HepG2 (cell line): Measurements from ENCODE around the gene NUDCD3. TPM values are rescaled to one million over a fixed set of nuclear protein-coding genes. Genes with fewer than 3 reads are reported as not detected.

ENCODE experiments used
- ATAC-seq: fragments of 200-7000 bp; cut with Tn5 transposase; 3 replicates; pipeline ENCODE4 v1.9.1; 2020; ENCODE audit warnings: mild to moderate bottlenecking, moderate library complexity
- BruUV-seq: library from RNA; stranded (reverse); fragments of 400-500 nt; replicated peaks from 2 replicates; lab custom pipeline; 2021; lab: Mats Ljungman, UMichigan
- CTCF ChIA-PET: fragments of 300-600 bp; formaldehyde crosslinking; extraction: SDS; loops from one replicate; lab custom pipeline; 2021; ENCODE audit warnings: low total read pairs, inconsistent platforms, low intra/inter-chr PET ratio; lab: Yijun Ruan, JAX
- POLR2A ChIA-PET: fragments of 350-600 bp; sonication (Branson Sonifier 250); formaldehyde crosslinking; loops from one replicate; lab custom pipeline; 2020; ENCODE audit warnings: antibody characterized with exemption, inconsistent platforms; lab: Yijun Ruan, JAX
- DNase-seq: peaks from one replicate; pipeline ENCODE4 v3.0.0-alpha.2; 2015; ENCODE audit warnings: low spot score
- FAIRE-seq: peaks from 3 replicates; lab custom pipeline; 2011; peaks lifted over from hg19 to GRCh38; lab: Jason Lieb, UNC
- H2AFZ ChIP-seq: one replicate; pipeline ENCODE4 v1.6.1; 2011; ENCODE audit warnings: low read length, inconsistent platforms
- H3K27ac ChIP-seq: fragments of 300-600 bp; 3 replicates; pipeline ENCODE4 v1.8.0; 2011; ENCODE audit warnings: mixed run types, mild to moderate bottlenecking, mixed read lengths, low read length, inconsistent platforms; ENCODE audit not compliant: insufficient read depth; ENCODE audit errors: extremely low read length
- H3K27me3 ChIP-seq, 2 experiments: fragments of 200-600 bp in 1 of 2; 2 replicates in 1 of 2; 3 replicates in 1 of 2; pipeline versions ENCODE4 v1.6.0 to v1.8.0; 2011; ENCODE audit warnings: low read length in 2 of 2, mild to moderate bottlenecking in 2 of 2, moderate library complexity in 2 of 2, inconsistent platforms in 1 of 2; ENCODE audit not compliant: insufficient read depth in 2 of 2, control insufficient read depth in 1 of 2
- H3K36me3 ChIP-seq, 2 experiments: fragments of 200-600 bp in 1 of 2; replicated peaks in 1 of 2; 2 replicates in 1 of 2; 3 replicates in 1 of 2; pipeline versions ENCODE4 v1.5.1 to v1.8.0; 2011; ENCODE audit warnings: low read length in 2 of 2, inconsistent platforms in 1 of 2; ENCODE audit not compliant: insufficient read depth in 2 of 2, control insufficient read depth in 1 of 2
- H3K4me1 ChIP-seq: 2 replicates; pipeline ENCODE4 v1.5.1; 2012; ENCODE audit warnings: low read length, inconsistent platforms; ENCODE audit not compliant: insufficient read depth
- H3K4me2 ChIP-seq: 2 replicates; pipeline ENCODE4 v1.6.0; 2011; ENCODE audit warnings: low read depth, low read length, inconsistent platforms
- H3K4me3 ChIP-seq, 3 experiments: fragments of 200-600 bp in 1 of 3; sonication (generic), shearing (Covaris generic) in 1 of 3; replicated peaks in 1 of 3; 2 replicates each; pipeline ENCODE4 v1.5.1; 2011 to 2016; ENCODE audit warnings: low read length in 3 of 3, inconsistent platforms in 2 of 3, low read depth in 2 of 3, mild to moderate bottlenecking in 2 of 3, control low read depth in 1 of 3, mixed read lengths in 1 of 3; ENCODE audit not compliant: insufficient read depth in 1 of 3
- H3K79me2 ChIP-seq: one replicate; pipeline ENCODE4 v1.6.1; 2011; ENCODE audit warnings: low read length, inconsistent platforms; ENCODE audit not compliant: insufficient read depth
- H3K9ac ChIP-seq: 2 replicates; pipeline ENCODE4 v1.6.0; 2011; ENCODE audit warnings: mild to moderate bottlenecking, low read depth, low read length, inconsistent platforms; ENCODE audit not compliant: insufficient read depth
- H3K9me3 ChIP-seq: 2 replicates; pipeline ENCODE4 v1.5.1; 2012; ENCODE audit warnings: mild to moderate bottlenecking, low read length
- H4K20me1 ChIP-seq: 2 replicates; pipeline ENCODE4 v1.6.0; 2011; ENCODE audit warnings: inconsistent platforms, mild to moderate bottlenecking, low read length, moderate library complexity; ENCODE audit not compliant: insufficient read depth
- AGO2 ChIP-seq: fragments of 200-400 bp; formaldehyde crosslinking; optimal IDR thresholded peaks from 2 replicates; pipeline ENCODE3; 2017; ENCODE audit warnings: mild to moderate bottlenecking, low read depth, low read length, moderate library complexity
- ARID2 ChIP-seq: sonication (generic); formaldehyde crosslinking; IDR thresholded peaks from 2 replicates; pipeline ENCODE4 v1.8.1; 2022; ENCODE audit warnings: mild to moderate bottlenecking, missing genetic modification reagents, borderline replicate concordance
- CCAR2 ChIP-seq: fragments of 200-400 bp; formaldehyde crosslinking; optimal IDR thresholded peaks from 2 replicates; pipeline ENCODE3; 2018; ENCODE audit warnings: low read depth, mild to moderate bottlenecking, low read length, moderate library complexity
- ELK4 ChIP-seq: sonication (generic); formaldehyde crosslinking; IDR thresholded peaks from 2 replicates; pipeline ENCODE4 v1.9.0; 2021; ENCODE audit warnings: missing genetic modification reagents, borderline replicate concordance
- HNRNPH1 ChIP-seq: fragments of 200-400 bp; formaldehyde crosslinking; optimal IDR thresholded peaks from 2 replicates; pipeline ENCODE3; 2017; ENCODE audit warnings: mild to moderate bottlenecking, low read depth, low read length
- JDP2 ChIP-seq: sonication (generic); formaldehyde crosslinking; IDR thresholded peaks from 2 replicates; pipeline ENCODE4 v1.8.1; 2022; ENCODE audit warnings: missing genetic modification reagents, borderline replicate concordance
- MIER2 ChIP-seq: IDR thresholded peaks from 2 replicates; pipeline ENCODE4 v1.6.1; 2016; ENCODE audit warnings: missing biosample characterization, missing genetic modification reagents
- SALL2 ChIP-seq: sonication (generic); formaldehyde crosslinking; IDR thresholded peaks from 2 replicates; pipeline ENCODE4 v1.8.1; 2023; ENCODE audit warnings: mild to moderate bottlenecking, missing genetic modification reagents, inconsistent platforms
- SMAD3 ChIP-seq: sonication (generic); formaldehyde crosslinking; IDR thresholded peaks from 2 replicates; pipeline ENCODE4 v1.4.0; 2020; ENCODE audit warnings: missing genetic modification reagents
- SNAPC2 ChIP-seq: sonication (generic); formaldehyde crosslinking; IDR thresholded peaks from 2 replicates; pipeline ENCODE4 v1.8.1; 2022; ENCODE audit warnings: mild to moderate bottlenecking, missing genetic modification reagents
- SOX5 ChIP-seq: IDR thresholded peaks from 2 replicates; pipeline ENCODE4 v1.6.1; 2016; ENCODE audit warnings: borderline replicate concordance
- TCF7 ChIP-seq: sonication (generic); IDR thresholded peaks from 2 replicates; pipeline ENCODE4 v1.6.1; 2016; ENCODE audit warnings: antibody characterized with exemption, low read depth
- TIGD3 ChIP-seq: sonication (generic); formaldehyde crosslinking; IDR thresholded peaks from 2 replicates; pipeline ENCODE4 v1.5.1; 2020; ENCODE audit warnings: mild to moderate bottlenecking, missing genetic modification reagents, borderline replicate concordance
- ZNF317 ChIP-seq: sonication (generic); formaldehyde crosslinking; IDR thresholded peaks from 2 replicates; pipeline ENCODE4 v1.5.0; 2020; ENCODE audit warnings: mild to moderate bottlenecking, missing genetic modification reagents
- ZNF34 ChIP-seq: sonication (generic); formaldehyde crosslinking; IDR thresholded peaks from 2 replicates; pipeline ENCODE4 v1.4.0; 2020; ENCODE audit warnings: mild to moderate bottlenecking, missing genetic modification reagents, borderline replicate concordance
- ZNF567 ChIP-seq: sonication (generic); formaldehyde crosslinking; IDR thresholded peaks from 2 replicates; pipeline ENCODE4 v1.8.1; 2023; ENCODE audit warnings: mild to moderate bottlenecking, missing genetic modification reagents, borderline replicate concordance
- WGBS: methylation state at CpG from one replicate; pipeline ENCODE4 v1.1.6; 2017; ENCODE audit warnings: low lambda C conversion rate; 5-methylcytosine and 5-hydroxymethylcytosine counted together
- in situ Hi-C: cut with HindIII; loops from 2 replicates; pipeline ENCODE4 v1.10.0; 2017; ENCODE audit warnings: low pct_unique_long_range_greater_than_20kb; ENCODE audit not compliant: extremely low pct_ligation_motif_present
- intact Hi-C: fragments of 100-400 bp; cut with micrococcal nuclease; formaldehyde crosslinking; loops from one replicate; pipeline ENCODE4 v1.10.0; 2022; ENCODE audit not compliant: unreplicated experiment
- polyA plus RNA-seq, 8 experiments: library from polyadenylated mRNA; depleted of rRNA in 3 of 8; stranded (reverse) in 7 of 8; unstranded in 1 of 8; fragments of >200 nt; fragmentation: Illumina TruSeq in 4 of 8; extraction: Trizol in 4 of 8; gene quantifications; 2 replicates each; pipeline versions ENCODE4 v1.2.1 to v1.2.3, GENCODE V29; 2011 to 2016; ENCODE audit warnings: low read depth in 4 of 8, missing spikeins in 1 of 8, mixed read lengths in 1 of 8; ENCODE audit not compliant: insufficient read depth in 1 of 8
- total RNA-seq, 5 experiments: library from RNA; depleted of rRNA; stranded (reverse); fragments of >200 nt; fragmentation: Illumina TruSeq; extraction: Trizol; gene quantifications; 2 replicates each; pipeline ENCODE4 v1.2.3, GENCODE V29; 2016; ENCODE audit warnings: low read depth in 1 of 5

Gene NUDCD3
- total and polyA plus RNA-seq, 2 of the 13 experiments (the other 11 are each of a cell fraction or from before 2014, with no cell fraction given), result 20.8 to 49.9 TPM

- no peaks in the 10 kb centered on the region for H4K20me1 ChIP-seq
- ChIA-PET CTCF (no interaction called here), POLR2A (interaction anchor here (1.1 kb wide), 1 partner anchor 65 kb away, joined by 4 read pairs; no protein-coding TSS in a partner anchor)
- 94% methylated on average over 2 of the region's 2 CpGs for WGBS
- in situ Hi-C loops, result no loop called here
- no peaks in the 10 kb centered on the region for H3K27me3 ChIP-seq
- peaks cover 25 to 62% of the 10 kb centered on the region in 2 experiments for H3K36me3 ChIP-seq
- no peak overlapping the region for H2AFZ ChIP-seq
- intact Hi-C loops, result no loop called here
- no peaks in the 10 kb centered on the region for H3K4me1 ChIP-seq
- ATAC-seq, result no peak
- no peak overlapping the region for H3K4me3 ChIP-seq
- no peak overlapping the region for H3K4me2 ChIP-seq
- no TSS peak for BruUV-seq
- H3K9ac ChIP-seq, result no peak overlapping the region
- DNase-seq, result no peak
- no peak overlapping the region for H3K27ac ChIP-seq
- TF ChIP-seq SNAPC2 (CRISPR knock-in tag) (no peak), CCAR2 (no peak), SALL2 (CRISPR knock-in tag) (no peak), ZNF34 (CRISPR knock-in tag) (no peak), TIGD3 (no peak), ZNF317 (no peak), AGO2 (no peak), SOX5 (no peak), ARID2 (CRISPR knock-in tag) (no peak), ZNF567 (no peak), ELK4 (no peak), HNRNPH1 (no peak), TCF7 (no peak), MIER2 (CRISPR knock-in tag) (no peak), JDP2 (CRISPR knock-in tag) (no peak), SMAD3 (no peak)
- TF ChIP-seq, all 625 proteins: peak for 0
- Histone ChIP-seq H3K79me2 (no peaks in the 10 kb centered on the region), H3K9me3 (no peaks in the 10 kb centered on the region)
- FAIRE-seq, result no peak
Observed at GRCh38 chr7:44403775-44404174, 86.7 kb downstream of the NUDCD3 start.
